GM12878 (cell line): ENCODE data around the gene STARD13. TPM values are rescaled to one million over a fixed set of nuclear protein-coding genes. Genes with fewer than 3 reads are reported as not detected.

ENCODE experiments used
- ATF7 ChIP-seq: fragments of 450-650 bp; IDR thresholded peaks from 2 replicates; pipeline ENCODE4 v1.6.1; 2016; ENCODE audit warnings: low read depth, mild to moderate bottlenecking
- BACH1 ChIP-seq: fragments of 450-650 bp; IDR thresholded peaks from 2 replicates; pipeline ENCODE4 v1.6.1; 2017; ENCODE audit warnings: mild to moderate bottlenecking, borderline replicate concordance
- EED ChIP-seq: sonication (generic); IDR thresholded peaks from 2 replicates; pipeline ENCODE4 v1.6.1; 2016; ENCODE audit warnings: antibody characterized with exemption, low read depth
- ESRRA ChIP-seq: IDR thresholded peaks from 2 replicates; pipeline ENCODE4 v1.6.1; 2012; ENCODE audit warnings: mild to moderate bottlenecking, low read length, improper control_type of control experiment
- JUNB ChIP-seq: IDR thresholded peaks from 2 replicates; pipeline ENCODE4 v1.6.1; 2016; ENCODE audit warnings: antibody characterized with exemption, mild to moderate bottlenecking
- NFIC ChIP-seq: IDR thresholded peaks from 2 replicates; pipeline ENCODE4 v1.6.1; 2012; ENCODE audit warnings: low read depth, mild to moderate bottlenecking, inconsistent platforms, low read length, moderate library complexity
- PAX8 ChIP-seq: fragments of 450-650 bp; IDR thresholded peaks from 2 replicates; pipeline ENCODE4 v1.6.1; 2017; ENCODE audit warnings: mild to moderate bottlenecking, moderate library complexity
- POLR2A ChIP-seq: IDR thresholded peaks from 2 replicates; pipeline ENCODE4 v1.6.1; 2011; ENCODE audit warnings: low read depth, mild to moderate bottlenecking, low read length
- PRDM15 ChIP-seq: fragments of 450-650 bp; formaldehyde crosslinking; IDR thresholded peaks from 2 replicates; pipeline ENCODE4 v1.4.0; 2020; ENCODE audit warnings: mild to moderate bottlenecking, moderate library complexity
- RCOR1 ChIP-seq: conservative IDR thresholded peaks from 2 replicates; pipeline ENCODE4 v1.6.1; 2012; ENCODE audit warnings: low read depth, low read length, improper control_type of control experiment
- polyA plus RNA-seq, 11 experiments: library from polyadenylated mRNA; depleted of rRNA in 4 of 11; unstranded in 6 of 11; stranded (reverse) in 5 of 11; fragments of >200 nt; fragmentation: Nextera tagmentation in 4 of 11; fragmentation: Illumina TruSeq in 1 of 11; extraction: Ambion mirVana in 4 of 11; extraction: Trizol in 1 of 11; gene quantifications; 1 replicate in 1 of 11; 2 replicates in 10 of 11; pipeline versions ENCODE4 v1.2.1 to v1.2.3, GENCODE V29; 2011 to 2016; ENCODE audit warnings: inconsistent platforms in 2 of 11, missing spikeins in 2 of 11, low read depth in 1 of 11
- total RNA-seq, 4 experiments: library from RNA; depleted of rRNA in 3 of 4; stranded (reverse); fragments of >200 nt in 3 of 4; fragmentation: Illumina TruSeq in 1 of 4; extraction: Trizol in 1 of 4; gene quantifications; 2 replicates each; pipeline versions ENCODE4 v1.2.1 to v1.2.3, GENCODE V29; 2013 to 2021
- TF ChIP-seq, protein P1 (sequence below): fragments of 450-650 bp; IDR thresholded peaks from 2 replicates; pipeline ENCODE4 v1.6.1; 2017; ENCODE audit warnings: mild to moderate bottlenecking, moderate library complexity
- TF ChIP-seq, protein P2 (sequence below), 3 experiments: IDR thresholded peaks in 2 of 3; conservative IDR thresholded peaks in 1 of 3; 2 replicates each; pipeline ENCODE4 v1.5.1; 2011; ENCODE audit warnings: low read depth in 3 of 3, low read length in 3 of 3, mild to moderate bottlenecking in 3 of 3, control low read depth in 2 of 3, moderate library complexity in 2 of 3, inconsistent platforms in 1 of 3, mixed read lengths in 1 of 3; ENCODE audit not compliant: control insufficient read depth in 2 of 3, insufficient read depth in 1 of 3; ENCODE audit errors: extremely low read depth in 1 of 3
- TF ChIP-seq, protein P3 (sequence below): fragments of 450-650 bp; IDR thresholded peaks from 2 replicates; pipeline ENCODE4 v1.6.1; 2016; ENCODE audit warnings: mild to moderate bottlenecking

Gene STARD13
- total and polyA plus RNA-seq, 10 of the 15 experiments (the other 5 are each of a cell fraction or from before 2014, with no cell fraction given) = 4.0 to 41.6 (median 10.1) TPM

- TF ChIP-seq, protein P1, sequence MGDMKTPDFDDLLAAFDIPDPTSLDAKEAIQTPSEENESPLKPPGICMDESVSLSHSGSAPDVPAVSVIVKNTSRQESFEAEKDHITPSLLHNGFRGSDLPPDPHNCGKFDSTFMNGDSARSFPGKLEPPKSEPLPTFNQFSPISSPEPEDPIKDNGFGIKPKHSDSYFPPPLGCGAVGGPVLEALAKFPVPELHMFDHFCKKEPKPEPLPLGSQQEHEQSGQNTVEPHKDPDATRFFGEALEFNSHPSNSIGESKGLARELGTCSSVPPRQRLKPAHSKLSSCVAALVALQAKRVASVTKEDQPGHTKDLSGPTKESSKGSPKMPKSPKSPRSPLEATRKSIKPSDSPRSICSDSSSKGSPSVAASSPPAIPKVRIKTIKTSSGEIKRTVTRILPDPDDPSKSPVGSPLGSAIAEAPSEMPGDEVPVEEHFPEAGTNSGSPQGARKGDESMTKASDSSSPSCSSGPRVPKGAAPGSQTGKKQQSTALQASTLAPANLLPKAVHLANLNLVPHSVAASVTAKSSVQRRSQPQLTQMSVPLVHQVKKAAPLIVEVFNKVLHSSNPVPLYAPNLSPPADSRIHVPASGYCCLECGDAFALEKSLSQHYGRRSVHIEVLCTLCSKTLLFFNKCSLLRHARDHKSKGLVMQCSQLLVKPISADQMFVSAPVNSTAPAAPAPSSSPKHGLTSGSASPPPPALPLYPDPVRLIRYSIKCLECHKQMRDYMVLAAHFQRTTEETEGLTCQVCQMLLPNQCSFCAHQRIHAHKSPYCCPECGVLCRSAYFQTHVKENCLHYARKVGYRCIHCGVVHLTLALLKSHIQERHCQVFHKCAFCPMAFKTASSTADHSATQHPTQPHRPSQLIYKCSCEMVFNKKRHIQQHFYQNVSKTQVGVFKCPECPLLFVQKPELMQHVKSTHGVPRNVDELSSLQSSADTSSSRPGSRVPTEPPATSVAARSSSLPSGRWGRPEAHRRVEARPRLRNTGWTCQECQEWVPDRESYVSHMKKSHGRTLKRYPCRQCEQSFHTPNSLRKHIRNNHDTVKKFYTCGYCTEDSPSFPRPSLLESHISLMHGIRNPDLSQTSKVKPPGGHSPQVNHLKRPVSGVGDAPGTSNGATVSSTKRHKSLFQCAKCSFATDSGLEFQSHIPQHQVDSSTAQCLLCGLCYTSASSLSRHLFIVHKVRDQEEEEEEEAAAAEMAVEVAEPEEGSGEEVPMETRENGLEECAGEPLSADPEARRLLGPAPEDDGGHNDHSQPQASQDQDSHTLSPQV = no peak
- no peak for TF ChIP-seq NFIC
- TF ChIP-seq PRDM15 = no peak
- TF ChIP-seq POLR2A = no peak
- no peak for TF ChIP-seq RCOR1
- TF ChIP-seq BACH1 = no peak
- TF ChIP-seq, protein P2, sequence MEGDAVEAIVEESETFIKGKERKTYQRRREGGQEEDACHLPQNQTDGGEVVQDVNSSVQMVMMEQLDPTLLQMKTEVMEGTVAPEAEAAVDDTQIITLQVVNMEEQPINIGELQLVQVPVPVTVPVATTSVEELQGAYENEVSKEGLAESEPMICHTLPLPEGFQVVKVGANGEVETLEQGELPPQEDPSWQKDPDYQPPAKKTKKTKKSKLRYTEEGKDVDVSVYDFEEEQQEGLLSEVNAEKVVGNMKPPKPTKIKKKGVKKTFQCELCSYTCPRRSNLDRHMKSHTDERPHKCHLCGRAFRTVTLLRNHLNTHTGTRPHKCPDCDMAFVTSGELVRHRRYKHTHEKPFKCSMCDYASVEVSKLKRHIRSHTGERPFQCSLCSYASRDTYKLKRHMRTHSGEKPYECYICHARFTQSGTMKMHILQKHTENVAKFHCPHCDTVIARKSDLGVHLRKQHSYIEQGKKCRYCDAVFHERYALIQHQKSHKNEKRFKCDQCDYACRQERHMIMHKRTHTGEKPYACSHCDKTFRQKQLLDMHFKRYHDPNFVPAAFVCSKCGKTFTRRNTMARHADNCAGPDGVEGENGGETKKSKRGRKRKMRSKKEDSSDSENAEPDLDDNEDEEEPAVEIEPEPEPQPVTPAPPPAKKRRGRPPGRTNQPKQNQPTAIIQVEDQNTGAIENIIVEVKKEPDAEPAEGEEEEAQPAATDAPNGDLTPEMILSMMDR (IDR thresholded peaks at IDR 0.05 in 2 of 3, conservative IDR thresholded peaks at IDR 0.05 in 1 of 3; ENCODE audit: control insufficient read depth in 2 of 3, extremely low read depth in 1 of 3, insufficient read depth in 1 of 3, low read depth in 3 of 3, low read length in 3 of 3) = no peak
- no peak for TF ChIP-seq ATF7
- no peak for TF ChIP-seq ESRRA
- TF ChIP-seq, protein P3, sequence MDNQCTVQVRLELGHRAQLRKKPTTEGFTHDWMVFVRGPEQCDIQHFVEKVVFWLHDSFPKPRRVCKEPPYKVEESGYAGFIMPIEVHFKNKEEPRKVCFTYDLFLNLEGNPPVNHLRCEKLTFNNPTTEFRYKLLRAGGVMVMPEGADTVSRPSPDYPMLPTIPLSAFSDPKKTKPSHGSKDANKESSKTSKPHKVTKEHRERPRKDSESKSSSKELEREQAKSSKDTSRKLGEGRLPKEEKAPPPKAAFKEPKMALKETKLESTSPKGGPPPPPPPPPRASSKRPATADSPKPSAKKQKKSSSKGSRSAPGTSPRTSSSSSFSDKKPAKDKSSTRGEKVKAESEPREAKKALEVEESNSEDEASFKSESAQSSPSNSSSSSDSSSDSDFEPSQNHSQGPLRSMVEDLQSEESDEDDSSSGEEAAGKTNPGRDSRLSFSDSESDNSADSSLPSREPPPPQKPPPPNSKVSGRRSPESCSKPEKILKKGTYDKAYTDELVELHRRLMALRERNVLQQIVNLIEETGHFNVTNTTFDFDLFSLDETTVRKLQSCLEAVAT = no peak
- TF ChIP-seq JUNB = no peak
- TF ChIP-seq EED = no peak
- no peak for TF ChIP-seq PAX8
Measured at GRCh38 chr13:33299626-33300025, 14.1 kb upstream of the STARD13 start (continued).
